Neural cell (in vitro differentiated cells): ENCODE data around the gene IQGAP2. TPM values are rescaled to one million over a fixed set of nuclear protein-coding genes. Genes with fewer than 3 reads are reported as not detected.

ENCODE experiments used
- H2AFZ ChIP-seq: fragments of 200-600, 300-800 bp; sonication (generic), shearing (Covaris generic); 2 replicates; pipeline ENCODE4 v1.6.0; 2014; ENCODE audit warnings: low read depth, mild to moderate bottlenecking, antibody characterized with exemption, low read length, moderate library complexity
- H3F3A ChIP-seq: fragments of 200-600 bp; shearing (Covaris generic); 2 replicates; pipeline ENCODE4 v1.6.1; 2016; ENCODE audit warnings: mild to moderate bottlenecking, moderate library complexity, mixed read lengths, antibody characterized with exemption, low read length; ENCODE audit not compliant: insufficient read depth, poor library complexity, severe bottlenecking
- H3K27ac ChIP-seq: fragments of 200-600, 300-800 bp; sonication (generic), shearing (Covaris generic); 2 replicates; pipeline ENCODE4 v1.5.1; 2014; ENCODE audit warnings: mild to moderate bottlenecking, low read length, moderate library complexity
- H3K27me3 ChIP-seq: fragments of 300-800, 200-600 bp; sonication (generic), shearing (Covaris generic); 2 replicates; pipeline ENCODE4 v1.6.0; 2014; ENCODE audit warnings: mild to moderate bottlenecking, low read depth, low read length, moderate library complexity; ENCODE audit not compliant: insufficient read depth
- H3K36me3 ChIP-seq: fragments of 300-800, 200-600 bp; sonication (generic), shearing (Covaris generic); 2 replicates; pipeline ENCODE4 v1.5.1; 2014; ENCODE audit warnings: mild to moderate bottlenecking, antibody characterized with exemption, low read length, moderate library complexity; ENCODE audit not compliant: insufficient read depth
- H3K4me2 ChIP-seq: fragments of 300-800, 200-600 bp; sonication (generic), shearing (Covaris generic); 2 replicates; pipeline ENCODE4 v1.6.0; 2014; ENCODE audit warnings: mild to moderate bottlenecking, low read length
- H3K4me3 ChIP-seq: fragments of 300-800, 200-600 bp; sonication (generic), shearing (Covaris generic); 2 replicates; pipeline ENCODE4 v1.5.1; 2014; ENCODE audit warnings: mild to moderate bottlenecking, low read length, moderate library complexity
- H3K79me2 ChIP-seq: fragments of 200-600 bp; shearing (Covaris generic); replicated peaks from 2 replicates; pipeline ENCODE4 v1.6.0; 2014; ENCODE audit warnings: mild to moderate bottlenecking, low read length, moderate library complexity; ENCODE audit not compliant: insufficient read depth
- H3K9ac ChIP-seq: fragments of 300-800, 200-600 bp; sonication (generic), shearing (Covaris generic); 2 replicates; pipeline ENCODE4 v1.6.1; 2016; ENCODE audit warnings: mild to moderate bottlenecking, low read length, mixed read lengths
- H3K9me2 ChIP-seq: fragments of 200-600 bp; shearing (Covaris generic); 2 replicates; pipeline ENCODE4 v1.6.1; 2016; ENCODE audit warnings: mild to moderate bottlenecking, low read length, mixed read lengths; ENCODE audit not compliant: insufficient read depth
- H3K9me3 ChIP-seq: fragments of 200-600, 300-800 bp; sonication (generic), shearing (Covaris generic); 2 replicates; pipeline ENCODE4 v1.6.1; 2016; ENCODE audit warnings: mild to moderate bottlenecking, mixed run types, low read length, moderate library complexity, mixed read lengths
- H4K20me1 ChIP-seq: fragments of 200-600 bp; shearing (Covaris generic); 2 replicates; pipeline ENCODE4 v1.6.1; 2016; ENCODE audit warnings: mild to moderate bottlenecking, mixed run types; ENCODE audit not compliant: insufficient read depth
- CTCF ChIP-seq: fragments of 450-650 bp; IDR thresholded peaks from 2 replicates; pipeline ENCODE4 v1.5.1; 2014; ENCODE audit warnings: antibody characterized with exemption, mild to moderate bottlenecking, moderate library complexity; ENCODE audit not compliant: poor library complexity, severe bottlenecking
- EP300 ChIP-seq: fragments of 450-650 bp; conservative IDR thresholded peaks from 2 replicates; pipeline ENCODE4 v1.6.1; 2014; ENCODE audit warnings: antibody characterized with exemption, mild to moderate bottlenecking, moderate library complexity; ENCODE audit not compliant: poor library complexity, severe bottlenecking
- EZH2 ChIP-seq: fragments of 200-600, 300-800 bp; shearing (Covaris generic), sonication (generic); IDR thresholded peaks from 2 replicates; pipeline ENCODE4 v1.6.1; 2014; ENCODE audit warnings: antibody characterized with exemption, low read length, borderline replicate concordance, mild to moderate bottlenecking; ENCODE audit not compliant: insufficient read depth, poor library complexity, severe bottlenecking
- MXI1 ChIP-seq: fragments of 450-650 bp; conservative IDR thresholded peaks from 2 replicates; pipeline ENCODE4 v1.6.1; 2014; ENCODE audit warnings: antibody characterized with exemption, mild to moderate bottlenecking; ENCODE audit not compliant: poor library complexity, severe bottlenecking
- POLR2AphosphoS5 ChIP-seq: IDR thresholded peaks from 2 replicates; pipeline ENCODE4 v1.6.1; 2012
- RAD21 ChIP-seq: fragments of 450-650 bp; conservative IDR thresholded peaks from 2 replicates; pipeline ENCODE4 v1.6.1; 2014; ENCODE audit warnings: antibody characterized with exemption, mild to moderate bottlenecking, moderate library complexity
- SMC3 ChIP-seq: fragments of 450-650 bp; conservative IDR thresholded peaks from 2 replicates; pipeline ENCODE4 v1.6.1; 2014; ENCODE audit warnings: antibody characterized with exemption, mild to moderate bottlenecking, moderate library complexity; ENCODE audit not compliant: poor library complexity
- TAF1 ChIP-seq: IDR thresholded peaks from 2 replicates; pipeline ENCODE4 v1.6.1; 2012; ENCODE audit warnings: low read depth
- polyA plus RNA-seq: library from polyadenylated mRNA; depleted of rRNA; stranded (reverse); fragments of >200 nt; gene quantifications from 2 replicates; pipeline ENCODE4 v1.2.3, GENCODE V29; 2014
- TF ChIP-seq, protein P1 (sequence below): IDR thresholded peaks from 2 replicates; pipeline ENCODE4 v1.6.1; 2012; ENCODE audit warnings: borderline replicate concordance

Gene IQGAP2
- polyA plus RNA-seq, 1 donor from 2014 or later: 5.2 TPM

DNA sequence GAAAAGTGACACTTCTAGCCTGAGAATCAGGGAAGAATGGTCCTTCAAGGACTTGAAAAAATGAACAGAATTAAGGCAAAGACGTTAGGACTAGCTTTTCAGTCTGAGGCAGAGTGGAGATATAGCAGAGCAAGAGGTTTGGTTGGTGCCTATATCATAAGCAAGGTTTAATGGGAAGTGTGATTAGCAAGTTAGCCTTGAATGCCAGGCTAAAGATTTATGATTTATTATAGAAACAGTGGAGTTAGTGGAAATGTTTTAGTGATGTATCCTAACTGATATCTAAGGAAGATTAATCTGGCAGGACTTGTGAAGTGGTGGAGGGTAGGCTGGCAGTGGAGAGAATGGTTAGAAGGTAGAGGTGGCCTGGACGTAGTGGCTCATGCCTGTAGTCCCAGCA lies 213.1 kb downstream of the IQGAP2 start:
- Histone ChIP-seq H3K9me3 (no peaks in the 10 kb centered on the region), H4K20me1 (no peaks in the 10 kb centered on the region), H3K79me2 (no peaks in the 10 kb centered on the region), H2AFZ (no peak overlapping the region), H3K27me3 (no peaks in the 10 kb centered on the region), H3K4me2 (no peak overlapping the region), H3K4me3 (no peak overlapping the region), H3K27ac (no peak overlapping the region), H3K9me2 (no peaks in the 10 kb centered on the region), H3F3A (no peaks in the 10 kb centered on the region), H3K9ac (no peak overlapping the region), H3K36me3 (no peaks in the 10 kb centered on the region)
- no peak for TF ChIP-seq MXI1
- TF ChIP-seq RAD21: no peak
- TF ChIP-seq TAF1: no peak
- TF ChIP-seq POLR2AphosphoS5: no peak

DNA sequence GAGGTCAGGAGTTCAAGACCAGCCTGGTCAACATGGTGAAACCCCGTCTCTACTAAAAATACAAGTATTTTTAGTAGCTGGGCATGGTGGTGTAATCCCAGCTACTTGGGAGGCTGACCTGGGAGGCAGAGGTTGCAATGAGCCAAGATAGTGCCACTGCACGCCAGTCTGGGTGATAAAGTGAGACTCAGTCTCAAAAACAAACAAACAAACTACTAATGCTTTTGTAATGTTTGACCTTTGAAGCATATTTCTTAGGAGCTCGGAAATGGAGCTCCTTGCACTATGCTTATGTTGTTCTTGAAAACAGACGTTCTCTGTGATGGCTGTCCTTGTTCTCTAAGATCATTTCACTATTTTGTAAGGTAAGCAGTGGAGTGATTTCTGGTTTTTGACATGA lies 214.1 kb downstream of the IQGAP2 start:
- Histone ChIP-seq H3F3A (no peaks in the 10 kb centered on the region), H3K4me3 (no peak overlapping the region), H3K27me3 (no peaks in the 10 kb centered on the region), H3K9me3 (no peaks in the 10 kb centered on the region), H3K9ac (no peak overlapping the region), H2AFZ (no peak overlapping the region), H3K9me2 (no peaks in the 10 kb centered on the region), H3K36me3 (no peaks in the 10 kb centered on the region), H3K4me2 (no peak overlapping the region), H3K27ac (no peak overlapping the region), H3K79me2 (no peaks in the 10 kb centered on the region), H4K20me1 (no peaks in the 10 kb centered on the region)
- TF ChIP-seq, protein P1, sequence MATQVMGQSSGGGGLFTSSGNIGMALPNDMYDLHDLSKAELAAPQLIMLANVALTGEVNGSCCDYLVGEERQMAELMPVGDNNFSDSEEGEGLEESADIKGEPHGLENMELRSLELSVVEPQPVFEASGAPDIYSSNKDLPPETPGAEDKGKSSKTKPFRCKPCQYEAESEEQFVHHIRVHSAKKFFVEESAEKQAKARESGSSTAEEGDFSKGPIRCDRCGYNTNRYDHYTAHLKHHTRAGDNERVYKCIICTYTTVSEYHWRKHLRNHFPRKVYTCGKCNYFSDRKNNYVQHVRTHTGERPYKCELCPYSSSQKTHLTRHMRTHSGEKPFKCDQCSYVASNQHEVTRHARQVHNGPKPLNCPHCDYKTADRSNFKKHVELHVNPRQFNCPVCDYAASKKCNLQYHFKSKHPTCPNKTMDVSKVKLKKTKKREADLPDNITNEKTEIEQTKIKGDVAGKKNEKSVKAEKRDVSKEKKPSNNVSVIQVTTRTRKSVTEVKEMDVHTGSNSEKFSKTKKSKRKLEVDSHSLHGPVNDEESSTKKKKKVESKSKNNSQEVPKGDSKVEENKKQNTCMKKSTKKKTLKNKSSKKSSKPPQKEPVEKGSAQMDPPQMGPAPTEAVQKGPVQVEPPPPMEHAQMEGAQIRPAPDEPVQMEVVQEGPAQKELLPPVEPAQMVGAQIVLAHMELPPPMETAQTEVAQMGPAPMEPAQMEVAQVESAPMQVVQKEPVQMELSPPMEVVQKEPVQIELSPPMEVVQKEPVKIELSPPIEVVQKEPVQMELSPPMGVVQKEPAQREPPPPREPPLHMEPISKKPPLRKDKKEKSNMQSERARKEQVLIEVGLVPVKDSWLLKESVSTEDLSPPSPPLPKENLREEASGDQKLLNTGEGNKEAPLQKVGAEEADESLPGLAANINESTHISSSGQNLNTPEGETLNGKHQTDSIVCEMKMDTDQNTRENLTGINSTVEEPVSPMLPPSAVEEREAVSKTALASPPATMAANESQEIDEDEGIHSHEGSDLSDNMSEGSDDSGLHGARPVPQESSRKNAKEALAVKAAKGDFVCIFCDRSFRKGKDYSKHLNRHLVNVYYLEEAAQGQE: no peak
- no peak for TF ChIP-seq TAF1
- no peak for TF ChIP-seq EP300
- no peak for TF ChIP-seq EZH2
- no peak for TF ChIP-seq MXI1
- no peak for TF ChIP-seq CTCF
- no peak for TF ChIP-seq RAD21

DNA sequence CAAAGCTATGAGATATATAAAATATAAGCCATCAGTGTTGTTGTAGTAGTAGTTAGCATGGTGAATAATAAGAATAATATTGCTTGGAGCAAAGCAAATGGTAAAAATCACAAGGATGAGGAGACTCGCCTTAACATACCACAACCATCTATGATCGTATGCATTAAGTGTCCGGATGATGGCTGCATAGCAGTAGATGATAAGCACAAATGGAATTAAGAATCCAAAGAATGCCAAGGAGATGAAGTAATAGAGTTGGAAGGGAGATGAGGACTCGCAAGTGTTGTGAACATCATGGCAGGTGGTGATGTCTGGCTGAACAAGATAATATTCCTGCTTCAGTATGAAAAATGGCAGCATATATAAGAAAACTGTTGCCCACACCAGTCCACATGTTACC lies 214.6 kb downstream of the IQGAP2 start:
- no peak overlapping the region for H3K9ac ChIP-seq
- H3K36me3 ChIP-seq: no peaks in the 10 kb centered on the region
- no peaks in the 10 kb centered on the region for H3F3A ChIP-seq
- H3K4me3 ChIP-seq: no peak overlapping the region
- H3K27me3 ChIP-seq: no peaks in the 10 kb centered on the region
- H3K9me2 ChIP-seq: no peaks in the 10 kb centered on the region
- no peaks in the 10 kb centered on the region for H3K9me3 ChIP-seq
- H3K79me2 ChIP-seq: no peaks in the 10 kb centered on the region
- no peak for TF ChIP-seq POLR2AphosphoS5
- TF ChIP-seq, protein P1: no peak
- no peak for TF ChIP-seq MXI1
- no peak for TF ChIP-seq RAD21
- no peak for TF ChIP-seq EP300
- TF ChIP-seq SMC3: no peak
- no peak for TF ChIP-seq TAF1
- TF ChIP-seq CTCF: no peak
- TF ChIP-seq EZH2: no peak
- H3K4me2 ChIP-seq: no peak overlapping the region
- no peaks in the 10 kb centered on the region for H4K20me1 ChIP-seq
- H2AFZ ChIP-seq: no peak overlapping the region
- no peak overlapping the region for H3K27ac ChIP-seq
